GM21529 (cell line): ENCODE results near the gene NEUROD1.
A peak's percentile ranks its signal among the peaks of the same experiment; 100 is the strongest.

Experiments
- ATAC-seq: cut with Tn5 transposase; IDR thresholded peaks from one replicate; pipeline ENCODE4 v1.9.1; 2021; ENCODE audit not compliant: unreplicated experiment

Gene NEUROD1

GRCh38 chr2:181643151-181643550 is 37.2 kb downstream of the NEUROD1 start:
- ATAC-seq, result no peak

DNA sequence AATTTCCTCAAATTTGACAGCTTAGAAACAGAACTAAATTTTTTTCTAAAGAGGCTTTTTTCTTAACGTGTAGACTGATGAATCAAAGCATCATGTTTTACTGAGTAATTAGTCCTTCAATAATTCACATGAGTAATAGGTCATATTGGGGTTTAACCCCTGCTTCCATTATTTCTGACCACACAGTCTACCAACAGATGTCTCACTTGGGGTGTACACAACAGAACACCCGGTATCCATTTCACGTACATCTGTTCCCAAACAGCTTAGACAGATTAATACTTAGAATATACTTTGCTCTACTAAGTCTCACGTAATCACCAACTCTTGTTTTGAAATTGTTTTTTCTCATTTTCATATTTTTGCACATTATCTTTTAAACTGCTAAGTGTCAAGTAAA is 38.2 kb downstream of the NEUROD1 start:
- no peak for ATAC-seq

DNA sequence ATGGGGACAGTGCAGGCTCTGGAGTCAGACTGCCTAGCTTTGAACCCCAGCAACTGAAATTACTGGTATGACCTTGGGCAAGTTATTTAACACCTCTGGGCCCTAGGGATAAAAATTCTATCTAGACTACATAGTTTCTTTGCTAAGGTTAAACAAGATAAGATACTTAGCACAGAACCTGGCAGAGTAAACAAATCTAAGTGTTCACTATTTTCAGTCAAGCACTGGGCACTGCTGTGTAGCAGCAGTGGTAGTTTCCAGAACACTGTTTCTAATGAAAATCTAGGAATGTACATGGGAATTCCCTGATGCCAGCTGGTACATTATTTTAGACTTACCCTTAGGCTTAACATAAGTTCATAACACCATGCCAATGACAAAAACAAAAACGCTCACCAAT is 40.6 kb downstream of the NEUROD1 start:
- no peak for ATAC-seq

DNA sequence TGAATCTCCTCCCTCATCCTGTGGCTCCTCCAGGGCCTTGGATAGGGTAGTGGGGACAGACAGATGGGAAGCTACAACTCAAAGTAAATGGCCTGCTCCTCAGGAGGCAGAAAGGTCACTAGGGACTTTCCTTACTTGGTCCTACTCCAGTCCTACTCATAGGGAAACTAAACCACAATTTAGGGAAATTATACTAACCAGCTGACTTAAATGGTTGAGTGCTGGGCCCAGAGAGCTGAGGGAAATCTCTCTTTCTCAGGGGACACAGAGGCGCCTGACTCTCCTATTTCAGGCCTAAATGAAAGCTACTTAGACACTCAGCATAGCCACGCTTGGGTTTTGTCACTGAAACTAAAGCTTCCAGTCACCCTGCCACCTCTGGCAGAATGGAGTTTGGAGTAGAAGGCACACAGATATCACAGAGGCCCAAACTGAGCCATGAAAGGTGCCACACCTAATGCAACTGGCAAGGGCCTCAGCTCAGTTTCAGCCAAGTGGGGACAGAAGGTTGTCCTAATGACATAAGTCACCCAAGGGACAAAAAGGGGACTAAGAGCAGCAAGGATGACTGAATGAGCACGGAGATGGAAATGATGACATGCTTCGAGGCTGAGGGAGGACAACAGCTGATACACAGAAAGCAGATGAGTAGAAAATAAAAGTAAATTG is 47.5 kb downstream of the NEUROD1 start:
- ATAC-seq, result peak; percentile 87

DNA sequence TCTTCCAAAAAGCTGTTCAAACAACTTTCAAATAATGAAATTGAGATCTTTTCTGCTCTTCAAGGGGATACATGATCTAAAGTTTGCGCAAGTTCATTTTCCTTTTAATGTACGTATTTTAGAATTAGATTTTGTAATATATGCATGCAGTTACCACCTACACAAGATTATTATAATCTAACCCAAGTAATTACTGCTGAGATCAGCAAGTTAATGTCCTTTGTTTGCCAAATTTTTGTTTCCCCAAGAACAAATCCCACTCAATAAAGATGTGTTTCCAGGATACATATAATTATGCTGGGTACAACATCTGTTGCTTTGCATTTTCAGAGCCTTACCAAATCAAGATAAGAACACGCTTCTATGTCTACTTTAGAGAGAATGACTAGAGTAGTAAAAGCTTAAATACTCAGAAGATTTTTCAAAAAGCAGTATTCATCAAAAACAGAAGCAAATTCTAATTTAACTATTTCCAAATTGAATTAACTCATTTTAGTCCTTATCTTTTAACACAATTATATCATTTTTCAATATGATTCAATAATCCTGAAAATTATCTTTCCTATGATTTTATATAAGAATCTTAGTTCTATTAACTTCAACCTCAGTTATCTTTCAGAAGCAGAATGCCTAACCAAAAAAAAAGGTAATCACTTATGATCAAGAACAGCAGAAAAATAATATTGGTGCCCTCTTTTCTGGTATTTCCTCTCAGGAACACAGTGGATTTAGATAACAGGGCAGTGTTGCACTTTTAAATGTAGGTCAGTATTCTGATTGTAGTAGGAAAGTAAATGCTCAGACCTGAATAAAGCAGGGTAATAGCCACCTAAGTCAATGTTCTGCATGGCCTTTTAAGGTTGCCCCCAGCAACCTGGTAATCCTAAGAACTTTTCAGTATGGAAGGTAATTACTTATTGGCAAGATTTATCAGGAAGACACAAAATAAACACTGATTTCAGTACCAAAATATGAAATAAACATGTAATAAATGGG is 51.4 kb downstream of the NEUROD1 start:
- no peak for ATAC-seq

GRCh38 chr2:181627545-181627944 is 52.8 kb downstream of the NEUROD1 start:
- ATAC-seq, result no peak

DNA sequence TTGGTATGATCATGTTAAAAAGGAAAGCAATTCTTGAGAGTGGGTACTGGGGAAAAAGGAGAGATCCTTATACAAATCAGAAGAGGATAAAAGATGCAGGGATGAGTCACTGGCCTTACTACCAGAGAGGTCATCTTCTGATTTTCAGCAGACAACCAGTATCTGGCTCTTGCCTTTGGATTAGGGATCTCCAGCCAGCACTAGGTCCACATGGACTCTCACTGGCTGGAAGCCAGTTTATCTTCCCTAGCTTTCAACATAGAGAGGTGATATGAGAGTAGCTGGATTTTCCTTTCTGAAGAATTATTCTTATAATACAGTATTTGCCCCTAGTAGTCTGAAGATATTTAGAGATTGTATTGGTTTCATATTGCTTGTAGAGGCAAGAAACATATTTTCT is 53.6 kb downstream of the NEUROD1 start:
- ATAC-seq, result no peak
